ENCODE data around the gene ARHGEF12.
"Not testable (repeated sequence)": the region's sequence is repeated elsewhere in the genome, so short reads cannot be mapped to it uniquely, and the experiment has no call there.

ARHGEF12 gene

DNA sequence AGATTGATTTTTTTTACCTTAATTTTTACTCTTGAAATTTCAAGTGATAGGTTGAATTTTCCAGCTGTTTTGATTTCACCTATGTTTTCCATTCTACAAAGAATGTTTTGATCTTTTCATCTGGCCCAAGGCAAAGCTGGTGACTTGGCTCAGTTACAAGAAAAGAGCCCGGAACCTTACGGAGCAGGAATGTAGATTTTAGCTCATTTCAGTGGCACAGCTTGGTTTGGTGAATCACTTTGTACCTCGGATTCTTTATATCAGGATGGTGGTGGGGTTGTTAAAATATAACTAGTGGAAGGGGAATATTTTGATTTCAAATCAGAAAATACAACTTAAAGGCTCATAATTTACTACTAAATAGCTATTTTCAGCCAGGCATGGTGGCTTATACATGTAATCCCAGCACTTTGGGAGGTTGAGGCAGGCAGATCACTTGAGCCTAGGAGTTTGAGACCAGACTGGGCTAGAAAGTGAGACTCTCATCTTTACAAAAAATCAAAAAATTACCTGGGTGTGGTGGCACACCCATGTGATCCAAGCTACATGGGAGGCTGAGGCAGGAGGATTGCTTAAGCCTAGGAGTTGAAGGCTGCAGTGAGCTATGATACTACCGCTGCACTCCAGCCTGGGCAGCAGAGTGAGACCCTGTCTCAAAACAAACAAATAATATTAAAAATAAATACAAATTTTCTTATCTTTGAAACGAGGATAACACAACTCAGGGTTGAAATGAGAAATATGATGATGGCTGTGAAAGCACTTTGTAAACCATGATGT is 166.0 kb downstream of the ARHGEF12 start:
- DNase-seq = no peak

DNA sequence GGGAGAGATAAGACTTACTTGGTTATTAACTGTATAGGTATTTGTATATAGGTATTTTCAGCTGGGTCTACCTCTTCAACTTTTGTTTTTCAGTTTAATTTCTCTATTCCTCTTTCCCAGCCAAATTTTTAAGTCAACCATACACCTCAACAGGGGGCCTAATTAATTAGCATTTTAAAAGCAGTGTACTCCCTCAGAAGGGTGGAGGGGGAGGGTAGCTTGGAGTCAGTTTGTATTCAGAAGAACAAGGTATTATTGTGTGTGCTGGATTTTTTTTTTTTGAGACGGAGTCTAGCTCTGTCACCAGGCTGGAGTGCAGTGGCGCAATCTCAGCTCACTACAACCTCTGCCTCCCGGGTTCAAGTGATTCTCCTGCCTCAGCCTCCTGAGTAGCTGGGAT is 167.3 kb downstream of the ARHGEF12 start:
- not testable (repeated sequence) for DNase-seq

DNA sequence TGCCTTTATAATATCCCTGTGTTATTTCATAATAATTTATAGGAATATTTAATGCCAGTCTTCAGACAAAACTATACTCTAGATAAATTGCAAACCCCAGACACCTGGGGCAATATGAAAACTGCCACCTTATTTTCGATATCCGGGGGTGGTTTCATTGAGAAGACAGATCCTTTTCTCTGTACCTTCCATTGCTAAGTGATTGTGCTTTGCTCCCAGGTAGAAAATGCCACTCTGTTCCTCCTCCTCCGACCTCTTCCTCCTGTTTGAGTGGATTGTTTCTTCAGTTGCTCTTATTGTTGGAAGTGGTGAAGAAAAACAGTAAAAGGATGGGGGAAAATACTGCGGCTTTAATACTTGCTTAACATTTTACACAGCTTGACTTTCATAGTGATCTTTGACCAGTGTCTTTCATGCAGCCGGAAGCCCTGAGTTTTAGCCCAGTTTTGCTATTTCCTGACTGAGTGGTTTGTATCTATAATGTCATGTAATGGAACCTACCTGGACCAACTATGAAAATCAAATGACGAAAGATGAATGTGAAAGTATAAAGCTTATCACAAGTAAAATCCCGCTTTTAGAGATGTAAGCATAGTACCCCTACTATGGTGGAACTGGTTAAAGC is 169.7 kb downstream of the ARHGEF12 start:
- DNase-seq = no peak

DNA sequence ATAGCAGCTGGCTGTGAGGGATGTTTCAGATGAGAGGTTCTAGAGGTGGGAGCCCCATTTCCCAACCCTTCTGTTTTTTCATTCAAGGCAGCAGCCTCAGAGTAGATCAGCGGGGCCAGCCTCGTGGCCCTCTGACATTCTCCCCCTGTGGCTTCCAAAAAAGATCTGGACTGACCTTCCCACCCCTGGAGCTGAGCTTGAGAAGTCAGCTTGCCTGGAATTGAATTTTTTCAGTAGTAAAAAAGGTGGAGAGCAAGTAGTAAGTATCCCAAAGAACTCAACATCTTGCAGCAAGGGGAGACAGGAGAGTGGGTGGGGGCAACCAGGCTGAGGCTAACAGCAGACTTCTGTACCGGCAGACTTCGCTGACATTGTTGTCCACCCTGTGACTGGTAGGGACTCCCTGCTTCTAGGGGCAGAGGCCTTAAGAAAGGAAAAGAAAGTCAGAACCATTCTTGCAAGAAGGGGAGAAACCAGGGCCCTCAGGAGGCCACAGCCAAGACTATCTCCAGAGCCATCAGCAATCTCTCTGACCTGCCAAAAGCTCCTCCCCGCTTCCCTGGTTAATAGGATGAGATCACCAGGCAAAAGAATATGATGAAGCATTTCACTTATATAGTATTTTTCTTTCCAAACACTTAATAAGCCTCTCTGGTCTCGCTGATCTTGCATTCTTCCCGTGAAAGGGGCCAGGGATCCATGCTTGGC is 173.3 kb downstream of the ARHGEF12 start:
- no peak for DNase-seq

DNA sequence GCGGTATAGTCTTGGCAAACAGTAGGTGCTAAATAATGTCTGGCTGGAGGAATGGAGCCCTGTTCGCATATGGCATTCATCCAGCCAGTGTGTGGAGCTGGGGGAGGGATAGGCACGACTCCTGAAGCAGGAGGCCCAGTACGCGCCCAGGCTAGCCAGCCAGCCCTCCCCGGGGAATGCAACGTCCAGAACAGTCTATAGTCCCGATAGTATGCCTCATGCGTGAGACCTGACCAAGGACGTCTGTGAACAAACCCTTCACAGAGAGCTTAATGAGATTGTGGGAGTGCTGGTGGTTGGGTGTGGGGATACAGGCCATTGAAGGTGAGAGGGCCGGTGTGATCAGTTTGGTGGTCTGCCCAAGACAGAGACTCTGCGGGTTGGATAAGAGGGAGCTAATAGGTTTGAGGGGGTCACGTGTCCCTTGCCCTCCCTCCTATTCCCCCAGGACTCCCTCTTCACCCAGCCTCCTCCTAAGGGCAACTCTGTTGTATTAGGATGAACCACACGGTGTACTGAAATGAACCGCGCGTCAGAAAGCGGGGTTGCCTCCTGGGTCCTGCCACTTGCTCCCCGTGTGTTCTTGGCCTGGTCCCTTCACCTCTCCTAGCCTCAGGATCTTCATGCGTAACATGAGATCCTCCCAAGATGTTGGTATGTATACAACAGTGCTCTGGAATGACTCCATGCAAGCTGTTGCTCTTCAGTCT is 174.3 kb downstream of the ARHGEF12 start:
- no peak for DNase-seq

DNA sequence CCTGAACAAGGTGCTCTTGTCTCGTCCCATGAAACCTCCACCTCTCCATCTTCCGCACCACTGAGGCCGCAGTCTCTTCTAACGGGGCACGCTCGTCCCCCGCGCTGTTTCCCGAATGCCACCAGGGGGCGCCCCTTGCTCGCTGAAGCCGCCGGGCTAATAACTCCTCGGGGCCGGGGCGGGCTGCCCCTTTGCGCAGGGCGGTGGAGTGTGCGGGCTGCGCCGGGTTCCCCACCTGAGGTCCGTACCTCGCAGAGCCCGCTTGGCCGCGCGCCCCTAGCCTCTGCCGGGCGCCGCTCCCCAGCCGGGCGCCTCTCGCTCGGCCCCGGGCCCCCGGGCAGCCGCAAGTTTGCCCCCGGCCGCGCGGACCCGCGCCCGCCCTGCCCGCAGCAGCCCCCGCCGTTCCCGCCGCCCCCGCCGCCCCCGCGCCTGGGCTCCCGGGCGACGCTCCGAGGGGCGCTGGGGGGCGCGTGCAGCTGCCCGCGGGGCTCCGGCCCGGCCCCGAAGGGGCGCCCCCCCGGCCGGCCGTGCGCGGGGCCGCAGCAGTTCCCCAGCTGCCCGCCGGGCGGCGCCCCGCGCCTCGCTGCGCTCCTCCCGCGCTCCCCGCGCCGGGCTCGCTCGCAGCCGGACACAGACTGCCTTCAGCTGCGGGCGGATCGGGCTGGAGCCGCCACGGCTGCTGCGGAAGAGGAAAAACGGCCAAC is 175.1 kb downstream of the ARHGEF12 start, which contains the start of gene GRIK4:
TSS of gene GRIK4 (plus strand) at position 633 of the 704 bp plus-strand sequence. CDS start 148,571 bp downstream, outside the sequence.
- peak; percentile 63 to 67 for DNase-seq

DNA sequence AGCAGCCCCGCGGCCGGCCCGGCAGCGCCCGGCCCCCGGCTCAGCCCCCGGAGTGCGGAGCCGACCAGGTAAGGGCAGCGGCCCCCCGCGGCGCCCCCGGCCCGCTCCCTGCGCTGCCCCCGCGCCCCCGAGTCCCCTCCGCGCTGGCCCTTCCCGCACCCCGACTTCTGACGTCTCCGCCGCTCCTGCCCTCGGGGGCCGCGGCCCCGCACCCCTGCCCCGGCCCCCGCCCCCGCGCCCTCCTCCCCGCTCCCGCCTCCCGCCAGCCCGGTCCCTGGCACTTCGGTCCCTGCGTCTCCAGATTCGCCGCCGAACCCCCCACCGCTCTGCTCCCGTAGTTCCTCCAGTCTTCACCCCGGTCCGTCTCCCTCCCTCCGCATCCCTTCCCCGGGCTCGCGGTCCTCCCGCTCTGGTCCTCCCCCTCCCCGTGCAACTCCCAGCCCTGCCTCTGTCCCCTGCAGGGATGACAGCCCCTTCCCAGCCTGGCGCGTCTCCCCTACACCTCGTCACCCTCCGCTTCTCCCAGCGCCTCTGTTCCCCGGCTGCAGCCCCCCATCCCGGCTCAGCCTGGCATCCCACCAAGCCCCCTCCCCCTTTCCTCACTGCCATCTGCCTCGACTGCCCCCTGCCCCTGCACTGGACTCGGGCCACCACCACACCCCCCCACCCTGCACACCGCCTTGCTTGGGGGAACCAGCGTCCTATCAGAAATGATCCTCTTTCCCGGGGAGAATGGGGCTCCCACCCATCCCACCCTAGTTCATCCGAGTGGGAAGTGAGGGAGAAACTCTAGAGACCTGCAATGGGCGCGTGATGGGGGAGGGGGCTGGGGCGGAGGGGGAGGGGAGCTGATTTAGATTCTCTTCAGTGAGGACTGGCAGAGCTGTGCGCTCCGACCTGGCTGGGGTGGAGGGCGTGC is 175.9 kb downstream of the ARHGEF12 start:
- DNase-seq = no peak

DNA sequence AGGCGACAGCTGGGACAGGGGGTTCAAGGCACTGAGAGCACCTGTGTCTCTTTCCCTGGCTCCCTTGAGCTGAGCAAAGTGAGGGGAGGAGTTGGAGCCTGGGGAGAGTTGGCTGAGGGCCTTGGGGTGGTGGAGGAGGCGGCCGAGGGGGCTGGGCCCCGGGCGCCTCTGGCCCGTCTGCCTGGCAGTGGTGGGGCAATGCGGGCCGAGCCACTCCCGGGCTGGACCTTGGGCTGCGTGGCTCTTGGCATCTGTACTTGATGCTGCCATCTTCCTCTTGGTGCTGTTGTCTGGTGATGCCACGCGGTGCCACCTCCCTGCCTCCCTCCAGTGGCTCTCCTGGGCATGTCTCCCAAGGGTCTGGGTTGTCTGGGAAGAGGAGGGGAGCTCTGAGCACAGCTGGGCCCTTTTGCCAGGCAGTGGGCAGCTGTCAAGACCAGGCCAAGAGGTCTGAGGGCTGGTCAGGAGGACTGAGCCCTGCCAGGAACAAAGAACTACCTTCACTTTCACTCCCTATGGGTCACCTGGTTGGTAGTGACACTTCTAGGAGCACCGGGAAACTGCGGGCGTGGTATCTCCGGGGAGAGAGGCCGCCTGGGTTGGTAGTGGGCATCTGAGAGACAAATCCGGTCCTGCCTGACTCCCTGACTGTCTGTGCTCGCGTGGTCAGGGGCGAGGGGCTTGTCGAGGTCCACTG is 176.7 kb downstream of the ARHGEF12 start:
- no peak for DNase-seq

DNA sequence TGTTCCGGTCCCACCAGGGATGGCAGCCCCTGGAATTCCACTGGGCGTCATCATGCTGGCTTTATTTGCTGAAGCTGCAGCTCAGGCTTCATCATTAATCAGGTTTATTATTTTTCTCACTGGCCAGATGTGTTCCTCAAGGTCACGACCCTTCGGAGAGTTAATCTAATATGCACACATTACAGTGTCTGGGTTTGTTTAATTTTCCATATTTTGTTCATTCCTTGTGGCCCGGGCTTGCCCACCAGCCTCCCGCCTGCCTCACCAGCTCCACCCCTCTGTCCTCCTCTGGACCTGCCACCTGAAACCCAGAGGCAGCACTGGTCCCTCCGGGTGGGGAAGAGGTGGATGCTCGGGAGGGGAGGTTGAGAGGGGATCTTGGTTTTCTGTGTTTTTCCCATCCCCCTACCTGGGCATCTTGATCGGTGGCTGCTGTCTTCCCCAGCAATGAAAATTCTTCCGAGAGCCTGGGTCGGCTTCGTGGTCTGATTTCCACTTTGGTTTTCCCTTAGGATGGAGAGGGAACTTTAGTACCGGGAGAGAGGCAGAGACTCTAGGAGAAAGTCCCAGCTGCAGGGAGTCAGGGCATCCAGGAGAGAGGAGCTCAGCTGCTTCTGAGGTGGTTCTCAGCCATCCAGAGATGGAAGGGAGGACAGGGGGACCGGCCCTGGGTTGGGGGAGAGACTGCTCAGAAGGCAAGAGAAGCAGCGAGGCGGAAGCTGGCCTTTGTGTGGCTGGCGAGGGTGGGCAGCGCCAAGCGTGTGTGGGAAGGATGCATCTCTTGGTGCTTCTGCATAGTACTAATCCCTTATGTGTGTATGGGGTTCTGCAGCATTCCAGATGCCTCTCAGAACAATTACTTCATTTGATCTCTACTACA is 177.5 kb downstream of the ARHGEF12 start:
- no peak for DNase-seq

DNA sequence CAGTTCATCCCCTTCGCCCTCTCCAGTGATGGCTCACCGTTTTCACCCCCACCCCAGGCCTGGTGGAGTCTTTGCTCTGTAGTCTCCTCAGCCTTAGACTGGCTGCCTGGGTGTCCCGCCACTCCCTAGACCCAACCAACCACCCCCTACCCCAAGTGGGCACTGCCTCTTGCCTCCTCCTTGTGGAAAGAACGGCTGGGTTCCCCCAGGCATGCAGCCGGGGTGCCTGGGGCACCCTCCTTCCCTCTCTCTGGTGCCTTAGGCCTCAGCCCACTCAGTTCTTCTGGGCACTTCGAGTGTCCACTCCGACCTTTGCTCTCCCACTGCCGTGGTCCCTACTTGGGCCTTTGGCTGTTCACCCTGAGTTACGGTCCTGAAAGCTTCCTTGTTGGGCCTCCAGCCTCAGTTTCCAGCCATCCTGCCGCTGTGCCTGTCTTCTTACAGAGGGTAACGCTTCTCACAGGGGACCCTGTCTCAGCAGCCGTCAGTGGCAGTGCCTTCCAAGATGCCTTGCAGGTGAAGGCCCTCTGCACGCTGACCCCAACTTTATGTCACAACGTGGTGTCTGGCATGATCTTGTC is 178.4 kb downstream of the ARHGEF12 start:
- no peak for DNase-seq

DNA sequence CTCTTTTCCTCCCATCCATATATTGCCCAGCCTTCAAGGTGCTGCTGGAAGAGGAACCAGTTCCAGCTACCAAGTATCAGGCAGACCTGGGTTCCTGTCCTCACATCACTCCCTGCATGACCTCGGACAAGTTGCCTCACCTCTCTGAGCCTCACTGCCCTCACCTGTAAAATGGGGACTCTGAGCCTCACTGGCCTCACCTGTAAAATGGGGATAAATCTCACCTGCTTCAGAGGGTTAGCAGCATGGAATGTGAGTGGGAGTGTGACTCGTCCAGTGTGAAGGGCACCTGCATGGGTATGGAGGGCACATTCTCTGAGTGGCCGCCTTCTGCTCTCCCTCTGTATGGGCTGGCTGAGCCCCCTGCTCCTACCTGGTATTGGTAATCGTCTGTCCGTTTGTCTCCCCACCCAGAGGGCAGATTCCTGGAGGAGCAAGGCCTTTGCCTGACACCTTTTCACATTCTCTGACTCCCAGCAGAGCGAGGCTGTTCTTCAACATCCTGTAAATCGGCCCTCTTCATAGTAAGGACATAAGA is 179.0 kb downstream of the ARHGEF12 start:
- DNase-seq = no peak

DNA sequence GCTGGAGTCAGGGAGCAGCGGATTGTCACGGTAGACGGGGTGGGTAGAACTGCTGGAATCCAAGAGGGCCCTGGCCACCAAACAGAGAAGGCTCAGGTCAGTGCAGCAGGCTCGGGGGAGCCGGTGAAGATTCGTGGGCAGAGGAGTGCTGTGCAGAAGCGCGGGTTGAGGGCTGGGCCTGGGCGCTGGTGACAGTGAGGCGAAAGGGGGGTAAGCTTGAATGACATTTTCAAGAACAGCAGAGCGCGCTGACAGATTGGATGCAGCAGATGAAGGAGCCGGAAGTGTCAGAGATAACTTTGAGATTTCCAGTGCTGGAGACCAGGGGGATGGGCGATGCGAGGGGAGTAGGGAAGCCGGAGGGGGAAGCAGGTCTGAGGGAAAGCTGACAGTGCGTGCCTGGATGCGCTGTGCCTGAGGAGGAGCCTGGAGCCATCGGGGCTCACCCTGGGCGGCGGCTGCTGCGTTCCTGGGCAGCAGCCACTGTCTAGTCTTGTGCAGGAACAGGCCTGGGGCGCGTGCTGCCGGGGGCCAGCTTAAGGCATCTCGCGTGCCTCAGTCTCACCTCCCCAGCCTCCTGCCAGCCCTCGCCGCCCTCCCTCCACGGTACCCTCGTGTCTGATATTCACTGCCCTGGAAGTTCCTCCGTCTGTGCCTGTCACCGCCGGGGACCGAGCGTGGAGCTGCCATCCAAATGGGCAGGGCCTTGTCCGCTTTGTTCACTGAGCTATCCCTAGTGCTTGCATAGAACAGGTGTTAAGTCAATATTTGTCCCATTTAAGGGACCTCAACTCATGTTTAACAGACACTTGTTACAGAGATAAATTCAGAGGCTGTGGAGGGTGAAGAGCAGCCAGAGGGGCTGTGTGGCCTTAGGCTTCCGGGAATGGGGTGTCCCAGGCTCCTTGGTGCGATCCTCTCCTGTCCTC is 180.5 kb downstream of the ARHGEF12 start:
- DNase-seq = no peak

DNA sequence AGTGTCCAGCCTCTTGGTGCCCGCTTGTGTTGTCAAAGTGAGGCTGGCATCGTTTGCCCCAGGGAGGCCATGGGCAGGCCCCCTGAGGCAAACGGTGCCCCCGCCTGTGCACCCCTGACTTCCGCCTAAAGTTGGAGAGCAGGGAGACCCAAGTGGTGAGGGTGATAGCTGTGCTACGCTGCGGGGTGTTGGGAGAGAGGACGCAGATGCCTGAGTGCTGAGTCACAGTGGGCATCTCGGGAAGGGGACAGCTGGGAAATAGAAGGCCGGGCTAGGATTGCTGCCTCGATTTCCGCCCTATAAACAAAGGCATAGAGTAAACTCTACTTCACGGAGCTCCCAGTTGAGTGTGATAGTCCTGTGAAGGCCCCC is 181.2 kb downstream of the ARHGEF12 start:
- DNase-seq = no peak

DNA sequence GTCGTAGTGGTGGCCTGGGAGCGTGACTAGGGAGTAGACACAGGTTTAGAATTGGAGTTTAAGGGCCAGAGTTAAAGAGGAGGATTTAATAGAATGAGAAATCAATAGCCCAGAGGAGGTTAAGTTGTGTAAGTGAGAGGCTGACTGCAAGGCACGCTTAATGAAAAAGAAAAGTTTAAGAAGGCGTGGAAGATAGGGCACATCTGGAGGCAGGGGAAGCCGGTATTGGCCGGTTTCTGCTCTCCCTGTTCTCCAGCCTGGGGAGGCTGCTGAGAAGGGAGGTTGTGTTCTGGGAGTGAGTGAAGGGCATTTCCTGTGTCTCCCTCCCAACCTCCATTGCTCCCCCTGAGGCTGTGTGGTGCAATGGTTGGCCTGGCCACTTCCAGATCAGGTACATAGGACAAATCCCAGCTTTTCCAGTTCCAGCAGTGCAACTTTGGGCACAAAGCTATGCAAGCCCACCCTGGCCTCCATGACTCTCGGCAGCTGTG is 181.6 kb downstream of the ARHGEF12 start:
- DNase-seq = no peak

DNA sequence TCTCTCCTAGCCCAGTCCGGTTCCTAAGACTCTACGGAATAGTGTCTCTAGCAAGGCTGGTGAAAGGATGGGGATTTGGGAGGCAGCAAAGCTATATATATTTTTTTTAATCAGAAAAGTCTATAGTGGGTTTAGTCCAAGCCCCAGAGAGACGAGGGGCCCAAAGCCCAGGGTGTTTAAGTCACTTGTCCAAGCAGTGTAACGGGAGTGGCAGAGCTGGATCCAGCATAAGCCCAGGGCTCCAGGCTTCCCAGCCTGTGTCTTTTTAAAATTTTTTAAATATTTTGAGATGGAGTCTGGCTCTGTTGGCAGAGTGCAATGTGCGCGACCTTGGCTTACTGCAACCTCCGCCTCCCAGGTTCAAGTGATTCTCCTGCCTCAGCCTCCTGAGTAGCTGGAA is 182.1 kb downstream of the ARHGEF12 start:
- DNase-seq = no peak

DNA sequence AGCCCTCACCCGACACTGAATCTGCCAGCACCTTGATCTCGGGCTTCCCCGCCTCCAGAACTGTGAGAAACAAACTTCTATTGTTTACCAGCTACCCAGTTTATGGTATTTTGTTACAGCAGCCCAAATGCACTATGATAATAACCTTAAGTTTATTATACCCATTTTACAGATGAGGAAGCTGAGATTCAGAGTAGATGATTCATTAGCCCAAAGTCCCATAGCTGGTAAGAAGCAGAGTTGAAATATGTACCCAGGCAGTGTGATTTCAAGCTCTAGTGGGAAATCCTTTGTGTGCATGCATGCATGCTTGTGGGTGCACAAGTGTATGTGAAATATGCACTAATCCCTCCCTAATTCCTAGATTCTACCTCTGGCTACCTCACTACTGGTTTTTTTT is 183.3 kb downstream of the ARHGEF12 start:
- DNase-seq = no peak

DNA sequence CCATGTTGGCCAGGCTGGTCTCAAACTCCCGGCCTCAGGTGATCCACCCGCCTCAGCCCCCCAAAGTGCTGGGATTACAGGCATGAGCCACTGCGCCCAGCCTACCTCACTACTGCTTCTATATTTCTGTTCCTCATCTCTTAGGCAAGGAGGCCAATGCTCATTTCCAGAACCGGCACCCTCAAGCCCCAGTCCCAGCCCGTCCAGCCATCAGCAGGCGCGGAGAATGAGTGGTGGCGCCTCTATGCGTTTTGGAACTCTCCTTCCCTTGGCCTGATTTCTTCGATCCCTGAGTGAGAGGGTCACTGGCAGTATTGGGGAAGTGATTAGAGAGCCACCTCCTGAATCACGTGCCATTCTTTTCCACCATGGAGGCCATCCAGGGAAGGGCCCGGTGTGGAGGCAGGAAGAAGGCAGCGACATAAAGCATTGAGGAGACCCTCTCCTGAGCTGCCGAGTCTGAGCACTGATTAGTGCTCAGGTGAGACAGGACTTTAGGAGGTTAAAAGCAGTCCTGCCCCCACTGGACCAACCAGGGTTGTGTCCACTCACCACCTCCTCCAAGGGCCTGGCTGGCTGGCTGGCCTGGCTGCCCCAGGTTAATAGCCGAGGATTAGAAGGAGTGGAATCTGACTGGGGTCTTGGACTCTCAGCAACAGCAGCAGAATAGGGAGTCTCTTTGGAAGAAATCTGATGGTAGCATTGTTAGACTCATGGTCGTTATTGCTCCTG is 184.0 kb downstream of the ARHGEF12 start:
- no peak for DNase-seq

All from activated CD4-positive, alpha-beta T cell treated with anti-CD3 and anti-CD28 coated beads for 4 hours (primary cell).